ENCODE measurements around the gene ARID3C.
A peak's percentile ranks its signal among the peaks of the same experiment; 100 is the strongest.

The ARID3C gene, protein sequence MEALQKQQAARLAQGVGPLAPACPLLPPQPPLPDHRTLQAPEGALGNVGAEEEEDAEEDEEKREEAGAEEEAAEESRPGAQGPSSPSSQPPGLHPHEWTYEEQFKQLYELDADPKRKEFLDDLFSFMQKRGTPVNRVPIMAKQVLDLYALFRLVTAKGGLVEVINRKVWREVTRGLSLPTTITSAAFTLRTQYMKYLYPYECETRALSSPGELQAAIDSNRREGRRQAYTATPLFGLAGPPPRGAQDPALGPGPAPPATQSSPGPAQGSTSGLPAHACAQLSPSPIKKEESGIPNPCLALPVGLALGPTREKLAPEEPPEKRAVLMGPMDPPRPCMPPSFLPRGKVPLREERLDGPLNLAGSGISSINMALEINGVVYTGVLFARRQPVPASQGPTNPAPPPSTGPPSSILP
- total RNA-seq = 0.56 reads per million

DNA sequence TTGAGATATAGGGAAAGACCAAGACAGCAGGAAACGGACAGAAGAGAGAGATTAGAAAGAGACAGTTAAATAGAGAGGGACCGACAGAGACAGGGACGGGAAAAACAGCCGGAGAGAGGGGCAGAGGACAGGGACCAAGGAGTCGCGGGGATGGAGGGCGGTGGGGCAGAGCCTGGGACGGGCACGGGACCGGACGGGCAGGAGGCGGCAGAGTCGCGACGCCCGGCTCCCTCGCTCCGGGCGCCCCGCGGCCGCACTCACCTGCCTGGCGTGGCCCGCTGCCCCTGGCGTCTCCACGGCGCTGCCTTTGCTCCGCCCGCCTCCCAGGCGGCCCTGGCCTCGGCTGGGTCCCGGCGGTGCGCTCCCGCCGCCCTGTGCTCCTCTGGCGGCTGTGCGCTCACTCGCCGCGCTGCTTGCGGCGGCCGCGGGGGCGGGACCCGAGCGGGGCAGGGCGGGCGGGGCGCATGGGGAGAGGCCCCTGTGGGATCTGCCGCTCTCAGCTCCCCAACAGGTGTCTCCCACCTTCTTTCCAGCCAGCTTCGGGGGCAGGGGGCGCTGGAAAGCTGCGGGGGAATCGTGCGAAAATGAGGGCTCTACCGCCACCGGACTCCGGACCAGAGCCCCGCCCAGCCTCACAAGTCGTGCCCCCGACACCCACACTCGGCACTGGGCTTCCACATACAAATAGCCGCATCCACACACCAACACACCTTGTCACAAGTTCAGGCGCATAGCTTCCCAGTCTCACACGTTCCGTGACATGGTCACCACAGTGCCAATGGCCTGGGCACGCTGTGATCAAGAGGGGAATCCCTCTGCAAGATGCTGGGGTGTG, at the start of gene ARID3C:
Gene ARID3C, minus strand, starts transcription at position 411 of the 835 bp plus-strand sequence. CDS start 1,052 bp downstream, outside the sequence.
- no peak for DNase-seq

DNA sequence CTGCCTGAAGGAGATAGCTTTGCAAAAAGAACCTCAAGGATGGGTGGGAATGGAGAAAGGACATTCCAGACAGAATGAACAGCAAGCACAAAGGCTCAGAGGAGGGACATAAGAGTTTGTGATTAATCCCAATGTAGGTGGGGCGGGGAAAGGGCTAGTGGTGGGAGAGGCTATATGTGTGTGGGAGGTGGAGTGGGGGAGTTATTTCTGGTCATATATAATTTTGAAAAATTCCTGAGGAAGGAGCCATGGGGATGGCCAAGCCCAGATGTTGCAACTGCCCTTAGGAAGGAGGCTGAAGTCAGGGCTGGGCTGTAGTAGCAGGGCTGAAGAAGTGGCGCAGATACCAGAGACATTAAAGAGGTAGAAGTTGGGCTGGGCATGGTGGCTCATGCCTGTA, 47.0 kb upstream of the ARID3C start:
- no peak for DNase-seq

DNA sequence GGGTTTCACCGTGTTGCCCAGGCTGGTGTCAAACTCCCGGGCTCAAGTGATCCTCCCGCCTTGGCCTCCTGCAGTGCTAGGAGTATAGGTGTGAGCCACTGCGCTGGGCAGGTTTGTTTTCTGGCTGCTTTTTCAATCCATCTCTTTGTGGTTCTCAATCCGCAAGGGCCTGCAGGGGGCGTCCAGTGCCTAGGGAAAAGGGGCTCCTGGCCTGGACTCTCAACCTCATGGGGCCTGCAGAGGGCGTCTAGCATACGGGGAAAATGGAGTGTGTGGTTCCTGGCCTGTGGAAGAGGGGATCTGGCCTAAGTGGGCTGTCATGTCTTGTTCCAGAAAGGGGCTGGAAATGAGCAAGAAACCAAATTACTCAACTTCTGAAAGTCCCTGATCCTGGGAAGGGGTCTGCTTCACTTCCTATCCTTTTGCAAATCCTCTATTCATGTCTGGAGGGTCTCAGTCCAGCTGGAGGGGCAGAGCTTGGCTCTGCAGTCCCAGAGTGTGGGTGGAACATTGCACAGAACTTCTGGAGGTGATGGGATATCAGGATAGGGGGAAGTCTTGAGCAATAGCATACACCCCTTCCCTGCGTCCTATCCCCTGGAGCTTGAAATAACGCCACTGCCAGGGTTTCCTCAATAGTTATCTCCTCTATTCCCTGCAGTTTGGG, 46.3 kb upstream of the ARID3C start:
- DNase-seq = peak; percentile 27

DNA sequence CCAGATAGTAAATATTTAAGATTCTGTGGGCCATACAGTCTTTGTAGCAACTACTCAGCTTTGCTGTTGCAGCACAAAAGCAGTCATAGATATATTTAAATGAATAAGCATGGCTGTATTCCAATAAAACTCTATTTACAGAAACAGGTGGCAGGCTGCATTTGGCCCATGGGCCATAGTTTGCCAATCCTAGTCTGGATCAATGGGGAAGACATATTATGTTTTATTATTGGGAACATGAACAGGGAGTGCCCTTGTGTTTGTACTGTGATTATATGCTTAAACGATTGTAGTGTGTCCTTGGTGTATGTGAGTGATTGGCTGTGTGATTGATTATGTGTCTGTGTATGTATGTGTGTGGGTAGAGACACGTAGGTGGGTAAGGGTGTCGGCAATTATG, 45.6 kb upstream of the ARID3C start:
- DNase-seq = no peak

DNA sequence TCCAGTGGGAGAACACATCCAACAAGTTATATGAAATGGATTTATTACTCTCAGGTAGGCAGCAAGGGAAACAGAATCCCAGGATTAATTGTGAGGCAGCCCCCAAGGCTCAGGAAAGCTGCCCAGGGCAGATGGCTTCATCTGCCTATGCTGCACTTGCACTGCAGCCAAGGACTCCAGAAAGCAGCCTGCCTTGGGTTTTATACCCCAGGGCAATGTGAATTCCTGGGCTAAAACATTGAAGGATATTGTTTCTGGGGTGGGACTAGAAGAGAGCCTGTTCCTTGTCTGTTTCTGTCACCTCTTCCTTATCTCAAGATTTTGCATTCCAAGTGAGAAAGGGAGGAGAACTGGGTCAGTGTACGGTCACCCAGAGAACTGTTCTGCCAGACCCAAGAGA, 42.4 kb upstream of the ARID3C start:
- no peak for DNase-seq

DNA sequence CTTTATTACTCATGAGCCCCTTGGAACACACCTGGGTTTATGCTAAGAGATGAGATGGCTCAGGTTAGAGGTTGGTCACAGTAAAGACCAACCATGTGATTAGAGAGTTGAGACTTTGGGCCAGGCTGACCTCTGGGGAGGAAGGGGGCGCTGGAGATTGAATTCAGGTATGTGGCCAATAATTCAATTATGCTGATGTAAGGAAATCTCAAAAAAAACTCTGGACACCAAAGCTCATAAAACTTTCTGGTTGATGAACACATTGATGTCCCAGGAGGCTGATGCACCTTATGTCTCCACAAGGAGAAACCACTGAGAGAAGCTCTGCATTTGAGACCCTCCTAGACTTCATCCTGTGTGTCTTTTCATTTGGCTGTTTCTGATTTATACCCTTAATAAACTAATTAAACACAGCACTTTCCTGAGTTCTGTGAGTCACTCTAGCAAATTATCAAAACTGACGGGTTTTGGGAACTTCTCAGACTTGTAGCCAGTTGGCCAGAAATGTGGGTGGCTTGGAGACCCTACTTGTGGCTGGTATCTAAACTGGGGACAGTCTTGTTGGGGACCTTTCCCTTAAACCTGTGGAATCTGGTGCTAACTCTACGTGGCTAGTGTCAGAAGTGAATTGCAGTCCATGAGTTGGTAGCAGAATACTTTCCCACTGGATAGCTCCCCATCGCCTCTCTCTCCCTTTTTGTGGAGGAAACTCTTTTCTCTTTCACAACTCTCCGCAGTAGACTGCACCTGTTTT, 41.1 kb upstream of the ARID3C start:
- DNase-seq = no peak

DNA sequence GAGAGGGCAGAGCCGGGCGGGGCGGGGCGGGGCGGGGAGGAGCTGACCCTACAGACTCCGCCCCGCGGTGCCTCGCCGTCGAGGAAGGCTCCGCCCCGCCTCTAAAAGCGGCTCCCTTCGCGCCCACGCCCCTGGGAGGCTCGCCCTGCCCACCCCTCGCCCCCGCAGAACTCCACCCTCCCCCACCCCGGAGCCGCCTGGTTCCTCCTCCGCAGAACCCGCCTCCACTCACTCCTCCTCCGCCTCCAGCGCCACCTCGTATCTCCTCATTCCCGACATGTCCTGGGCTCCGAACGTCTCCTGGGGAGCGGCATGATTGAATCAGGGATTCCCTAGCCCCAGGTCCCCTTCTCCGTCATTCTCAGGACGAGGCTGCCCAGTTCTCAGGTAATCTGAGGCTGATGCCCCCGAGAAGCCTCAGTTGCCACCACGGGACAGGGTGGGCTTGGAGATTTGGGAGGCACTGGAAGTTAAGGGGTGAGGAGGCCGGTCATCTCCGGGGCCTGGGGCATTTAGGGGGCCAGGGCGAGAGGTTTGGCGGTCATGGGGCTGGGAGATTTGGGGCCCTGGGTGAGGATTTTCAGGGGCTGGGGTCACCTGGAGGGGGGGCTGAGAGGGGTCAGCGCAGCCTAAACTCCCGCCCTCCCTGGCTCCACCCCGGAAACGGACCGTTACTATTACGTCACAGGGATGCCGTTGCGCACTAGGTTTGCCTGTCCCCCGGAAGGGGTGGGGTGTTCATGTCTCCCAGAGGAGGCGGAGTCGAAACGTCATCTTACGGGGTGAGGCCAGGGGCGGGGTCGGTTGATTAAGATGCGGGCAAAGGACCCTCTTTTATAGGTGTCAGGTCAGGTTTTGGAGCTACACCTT, 36.8 kb upstream of the ARID3C start:
- DNase-seq = peak; percentile 84

DNA sequence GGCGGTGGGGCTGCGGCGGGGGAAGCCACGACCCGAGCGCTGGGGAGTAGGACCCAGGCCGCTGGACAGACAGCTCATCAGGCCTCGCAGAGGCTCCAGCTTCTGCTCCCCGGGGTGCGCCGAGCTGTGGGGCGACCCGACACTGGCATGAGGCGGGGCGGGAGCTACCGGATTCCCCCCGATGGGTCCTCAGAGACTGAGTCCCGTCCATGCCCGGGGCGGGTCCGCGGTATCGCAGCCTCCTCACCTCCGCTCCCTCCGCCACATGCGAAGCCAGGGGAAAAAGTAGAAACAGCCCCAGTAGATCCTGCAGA, 36.2 kb upstream of the ARID3C start:
- DNase-seq = no peak

DNA sequence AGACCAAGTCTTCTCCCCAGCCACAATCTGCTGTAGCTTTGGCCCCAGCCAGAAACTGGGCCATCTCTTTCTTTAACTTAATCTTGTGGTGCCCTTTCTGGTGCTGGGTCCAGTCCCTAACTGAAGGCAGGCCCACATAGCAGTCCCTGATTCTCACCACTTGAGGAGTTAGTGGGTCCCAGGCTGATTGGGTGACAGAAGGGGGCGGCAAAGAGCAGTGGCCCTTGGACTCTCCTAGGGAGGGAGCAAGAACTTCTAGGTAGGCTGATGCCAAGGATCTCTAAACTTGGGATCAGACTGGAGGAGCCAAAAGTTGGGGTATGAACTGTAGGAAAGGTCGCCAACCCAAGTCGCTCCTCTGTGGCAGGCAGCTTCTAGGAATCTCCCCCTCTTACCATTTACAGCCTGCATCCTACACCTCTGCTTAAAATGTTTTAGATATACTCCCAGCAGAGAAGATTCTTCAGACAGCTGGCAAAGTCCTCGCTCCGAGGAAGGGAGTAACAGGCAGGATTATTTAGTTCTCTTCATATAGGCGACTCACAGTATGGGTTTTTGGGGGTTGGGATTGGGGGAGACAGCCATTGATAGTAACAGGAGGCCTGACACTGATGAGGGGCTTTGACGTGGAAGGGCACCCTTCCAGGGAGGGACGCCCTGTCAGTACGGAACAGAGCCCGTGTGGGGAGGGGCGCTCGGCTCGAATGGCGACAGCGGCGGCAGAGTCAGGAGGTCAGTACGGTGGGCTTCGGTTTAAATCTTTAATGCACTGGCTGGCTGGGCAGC, 35.6 kb upstream of the ARID3C start:
- peak; percentile 64 for DNase-seq

DNA sequence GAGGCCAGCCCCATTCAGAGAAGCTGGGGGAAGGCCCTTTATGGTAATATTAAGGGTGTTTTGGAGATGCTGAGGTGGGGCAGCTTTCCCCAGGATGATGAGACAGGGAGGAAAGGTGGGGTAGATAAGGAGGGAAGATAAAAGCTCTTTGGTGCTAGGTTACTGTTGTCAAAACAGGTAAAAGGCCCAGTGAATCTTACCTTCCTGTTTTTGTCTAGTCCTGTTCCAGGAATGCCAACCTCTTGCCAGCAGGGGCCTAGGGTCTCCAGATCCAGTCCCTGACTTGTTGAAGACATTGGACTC, 34.4 kb upstream of the ARID3C start:
- DNase-seq = peak; percentile 23

DNA sequence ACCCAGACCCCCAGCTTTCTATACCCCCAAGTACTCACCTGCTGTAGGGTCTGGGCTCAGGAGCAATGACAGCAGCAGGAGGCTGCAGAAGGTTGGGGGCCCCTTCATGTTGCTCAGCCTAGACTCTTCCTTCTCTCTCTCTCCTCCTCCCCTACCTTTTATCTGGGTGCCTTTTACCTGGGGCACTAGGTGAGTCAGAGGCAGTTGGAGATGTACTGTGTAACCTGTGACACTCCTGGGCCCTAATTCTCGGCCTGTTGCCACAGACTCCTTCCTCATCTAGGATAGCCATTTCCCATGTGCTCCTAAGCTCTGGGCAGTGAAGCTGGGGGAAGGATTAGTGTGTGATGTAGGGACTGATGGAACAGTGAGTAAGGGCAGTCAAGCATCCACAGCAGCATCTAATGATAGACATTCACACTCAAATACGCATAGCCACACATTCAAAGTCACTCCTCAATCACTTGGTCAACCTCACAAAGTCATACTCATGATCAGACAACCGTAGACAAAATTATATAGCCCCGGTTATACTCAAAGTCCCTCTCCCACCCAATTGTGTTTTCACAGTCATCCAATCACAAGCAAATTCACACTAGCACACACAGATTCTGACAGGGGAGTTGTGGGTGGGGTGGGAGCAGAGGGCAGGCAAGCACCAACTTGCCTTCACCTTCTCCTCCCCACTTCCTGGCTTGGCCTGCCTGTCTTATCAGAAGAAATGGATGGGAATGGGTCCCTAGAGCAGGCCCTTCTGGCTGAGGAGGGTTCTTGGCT, 33.8 kb upstream of the ARID3C start, which contains the start of gene CCL27:
Gene CCL27, minus strand, starts transcription at position 132 of the 777 bp plus-strand sequence. Its CDS starts 24 bp downstream, at position 108.
- no peak for DNase-seq

DNA sequence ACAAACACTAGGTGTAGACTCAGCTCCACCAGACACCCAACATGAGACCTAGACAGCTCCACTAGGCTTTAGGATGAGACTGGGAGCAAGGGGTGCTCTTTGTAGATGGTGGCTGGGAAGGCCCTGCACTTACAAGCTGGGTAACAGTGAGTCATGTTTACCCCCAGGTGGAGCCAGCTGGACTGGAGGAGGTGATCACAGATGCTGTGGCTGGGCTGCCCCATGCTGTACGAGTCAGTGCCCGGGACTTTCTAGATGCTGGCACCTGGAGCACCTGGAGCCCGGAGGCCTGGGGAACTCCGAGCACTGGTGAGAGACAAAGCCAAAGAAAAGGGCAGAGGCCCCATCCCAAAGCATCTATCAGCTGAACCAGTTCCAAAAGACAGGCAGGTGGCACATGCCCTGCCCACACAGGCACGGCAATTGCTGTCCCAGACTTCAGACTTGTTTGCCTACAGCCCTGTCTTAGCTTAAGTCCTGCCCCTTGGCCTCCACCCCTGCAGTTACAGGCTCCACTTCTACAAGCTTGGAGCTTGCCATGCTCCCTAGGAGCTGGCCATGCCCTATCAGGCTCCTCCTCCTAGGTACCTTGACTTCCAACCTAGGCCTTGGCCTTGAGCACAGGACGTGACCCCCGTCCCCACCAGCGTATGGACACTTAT, 30.9 kb upstream of the ARID3C start:
- no peak for DNase-seq

DNA sequence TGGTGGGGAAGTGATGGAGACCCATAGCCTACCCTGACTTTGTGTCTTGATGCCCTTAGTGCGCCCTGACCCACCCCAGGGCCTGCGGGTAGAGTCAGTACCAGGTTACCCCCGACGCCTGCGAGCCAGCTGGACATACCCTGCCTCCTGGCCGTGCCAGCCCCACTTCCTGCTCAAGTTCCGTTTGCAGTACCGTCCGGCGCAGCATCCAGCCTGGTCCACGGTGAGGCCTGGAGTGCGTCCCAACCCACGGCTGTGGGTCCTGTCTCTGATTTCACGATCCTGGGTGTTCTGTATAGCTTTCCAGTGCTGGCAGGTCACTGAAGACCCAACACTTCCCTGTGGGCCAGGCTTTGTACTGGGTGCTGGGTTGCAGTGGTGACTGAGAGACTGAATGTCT, 29.6 kb upstream of the ARID3C start:
- DNase-seq = no peak

DNA sequence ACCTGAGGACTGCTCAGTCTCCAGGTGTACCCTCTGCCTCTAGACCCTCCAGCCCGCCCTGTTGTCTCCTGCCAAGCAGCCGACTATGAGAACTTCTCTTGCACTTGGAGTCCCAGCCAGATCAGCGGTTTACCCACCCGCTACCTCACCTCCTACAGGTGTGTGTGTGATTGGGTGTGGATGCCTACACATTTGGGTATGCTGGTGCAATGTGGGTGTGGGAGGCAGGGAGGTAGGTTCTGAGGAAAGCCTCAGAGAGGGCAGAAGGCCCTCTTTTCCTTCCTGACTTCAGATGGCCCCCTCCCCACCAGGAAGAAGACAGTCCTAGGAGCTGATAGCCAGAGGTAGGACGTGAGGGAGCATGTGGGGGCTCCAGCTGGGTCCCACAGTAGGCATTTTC, 28.1 kb upstream of the ARID3C start:
- DNase-seq = no peak

DNA sequence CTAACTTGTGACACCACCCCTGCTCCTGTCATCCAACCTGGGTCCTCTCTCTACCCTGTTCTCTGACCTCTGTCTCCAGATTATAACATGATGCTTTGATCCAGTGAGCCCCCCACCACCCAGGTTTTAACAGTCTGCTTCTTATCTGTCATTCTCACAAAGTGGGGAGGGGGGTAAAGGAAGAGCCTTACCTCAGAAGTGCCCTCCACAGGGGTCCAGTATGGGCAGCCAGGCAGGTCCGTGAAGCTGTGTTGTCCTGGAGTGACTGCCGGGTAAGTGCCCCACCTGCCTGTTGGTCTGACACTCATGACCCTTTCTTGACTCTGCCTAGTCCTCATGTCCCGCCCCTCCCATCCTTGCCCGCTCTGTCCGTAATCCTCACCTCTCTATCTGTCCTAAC, 26.5 kb upstream of the ARID3C start:
- no peak for DNase-seq

DNA sequence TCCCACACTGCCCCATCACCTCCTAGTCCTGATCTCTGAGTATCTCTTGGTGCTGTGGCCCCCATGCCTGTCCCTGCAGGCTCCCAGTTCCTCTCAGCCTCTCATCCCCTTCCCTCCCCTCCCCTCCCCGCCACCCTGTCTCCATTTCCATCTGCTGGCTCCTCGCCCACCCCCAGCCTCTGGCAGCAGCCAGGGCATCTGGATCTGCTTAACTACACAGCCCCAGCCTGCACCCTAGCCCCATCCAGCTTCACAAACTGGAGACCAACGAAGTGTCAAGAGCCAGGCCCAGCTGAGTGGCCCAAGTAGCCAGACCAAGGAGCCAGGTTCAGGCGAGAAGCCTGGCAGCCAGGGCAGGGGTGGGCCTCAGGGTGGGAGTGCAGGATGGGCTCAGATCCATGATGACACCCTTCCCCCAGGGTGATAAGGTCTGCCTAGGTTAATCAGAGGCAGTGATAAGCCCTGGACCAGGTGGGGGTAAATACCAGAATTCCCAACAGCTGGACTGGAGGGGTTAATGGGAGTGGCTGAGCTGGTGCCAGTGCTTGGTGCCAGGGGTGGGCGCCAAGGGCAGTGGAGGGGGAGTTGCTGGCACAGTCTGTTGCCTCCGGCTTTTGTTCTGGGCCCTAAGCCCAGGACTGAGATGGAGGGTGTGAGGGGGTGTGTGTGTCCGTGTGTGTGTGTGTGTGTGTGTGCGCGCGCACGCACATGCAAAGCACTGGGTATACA, 25.6 kb upstream of the ARID3C start:
- no peak for DNase-seq

DNA sequence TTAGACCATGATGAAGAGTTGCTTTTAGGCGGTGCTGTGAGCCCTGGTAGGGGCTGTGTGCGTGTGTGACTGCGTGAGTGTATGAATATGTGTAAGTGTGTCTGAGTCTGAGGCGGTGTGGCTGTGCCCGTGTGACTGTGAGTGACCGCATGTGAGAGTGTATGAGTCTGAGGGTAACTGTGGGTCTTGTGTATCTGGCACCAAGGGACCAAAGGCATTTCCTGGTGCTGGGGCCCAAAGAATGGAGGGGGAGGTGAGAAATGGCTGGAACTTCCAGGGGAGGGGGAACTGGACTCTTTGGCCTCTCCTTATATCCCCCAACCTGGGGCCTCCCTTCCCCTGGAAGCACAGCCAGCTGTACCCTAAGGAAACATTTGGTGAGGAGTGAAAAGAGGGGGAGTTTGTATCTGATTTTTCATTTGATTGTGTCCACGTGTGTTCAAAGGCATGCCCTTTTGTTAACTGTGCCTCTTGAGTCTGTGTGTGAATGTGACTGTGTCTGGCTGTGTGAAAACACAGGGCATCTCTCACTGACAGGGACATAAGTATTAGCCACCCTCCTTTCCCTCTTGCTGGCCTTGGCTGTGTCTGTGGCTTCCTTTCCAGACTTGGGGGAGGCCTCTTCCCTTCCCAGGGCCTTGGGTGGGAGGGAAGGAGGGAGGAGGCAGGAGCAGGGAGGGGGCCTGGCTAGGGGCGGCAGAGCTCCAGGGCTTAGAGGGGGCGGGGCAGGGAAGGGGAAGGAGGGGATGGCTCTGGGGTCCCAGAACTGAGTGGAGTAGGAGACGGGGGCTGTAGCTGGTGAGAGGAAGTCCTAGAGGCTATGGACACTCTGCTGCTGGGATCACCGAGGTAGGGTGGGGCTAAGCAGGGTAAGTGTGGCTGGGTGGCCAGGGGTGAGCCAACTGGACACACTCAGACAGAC, 24.5 kb upstream of the ARID3C start:
- no peak for DNase-seq

DNA sequence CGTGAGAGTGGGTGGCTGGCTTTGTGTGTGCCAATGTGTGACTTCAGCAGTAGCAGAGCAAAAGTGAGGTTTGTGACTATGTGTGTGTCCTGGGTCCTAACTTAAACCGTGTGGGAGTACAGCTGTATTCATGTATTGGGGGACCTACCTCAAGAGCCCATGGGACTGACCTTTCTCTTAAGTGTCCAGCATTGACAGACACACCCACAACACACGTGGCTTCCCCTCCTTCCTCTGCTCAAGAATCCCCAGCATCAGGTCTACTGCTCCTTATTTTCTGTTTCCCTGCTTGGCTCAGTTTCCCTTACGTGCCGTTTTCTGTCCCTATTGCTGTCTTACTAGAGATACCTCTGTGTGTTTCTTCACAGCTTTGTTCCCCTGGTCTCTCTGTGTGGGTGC, 23.7 kb upstream of the ARID3C start:
- no peak for DNase-seq

Data from effector CD4-positive, alpha-beta T cell (primary cell).